Uterus (tissue), 2 donors: ENCODE measurements around the gene CA6.

Experiments
- POLR2A ChIP-seq, 2 donors: fragments of 450-650 bp; IDR thresholded peaks; one replicate each; pipeline ENCODE4 v1.6.1; 2016; ENCODE audit warnings: antibody characterized with exemption in 2 of 2, mild to moderate bottlenecking in 1 of 2, moderate library complexity in 1 of 2
- TF ChIP-seq, protein P1 (sequence below), 4 experiments: fragments of 200-600 bp in 2 of 4; fragments of 450-650 bp in 2 of 4; sonication (generic) in 2 of 4; IDR thresholded peaks; one replicate each; pipeline ENCODE4 v1.5.1; 2016 to 2019; ENCODE audit warnings: antibody characterized with exemption in 4 of 4, mild to moderate bottlenecking in 2 of 4, moderate library complexity in 1 of 4

DNA sequence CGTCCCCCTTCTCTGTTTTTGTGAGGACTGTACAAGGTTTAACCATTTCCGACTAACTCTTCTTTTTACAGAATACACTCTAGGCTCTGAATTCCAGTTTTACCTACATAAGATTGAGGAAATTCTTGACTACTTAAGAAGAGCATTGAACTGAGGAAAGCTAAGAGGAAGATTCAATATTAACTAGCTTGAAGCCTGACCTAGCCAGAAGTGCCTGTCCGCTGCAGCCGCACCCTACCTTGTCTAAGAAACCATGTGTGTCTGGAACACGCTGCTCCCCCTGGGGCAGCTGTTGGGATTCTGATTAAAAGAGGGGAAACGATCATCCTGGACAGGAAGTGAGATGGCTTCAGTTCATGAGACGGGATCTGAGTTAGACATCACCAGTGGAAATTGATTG is 28.9 kb downstream of the CA6 start:
- TF ChIP-seq POLR2A (IDR thresholded peaks at IDR 0.05) = no peak
- TF ChIP-seq, protein P1, sequence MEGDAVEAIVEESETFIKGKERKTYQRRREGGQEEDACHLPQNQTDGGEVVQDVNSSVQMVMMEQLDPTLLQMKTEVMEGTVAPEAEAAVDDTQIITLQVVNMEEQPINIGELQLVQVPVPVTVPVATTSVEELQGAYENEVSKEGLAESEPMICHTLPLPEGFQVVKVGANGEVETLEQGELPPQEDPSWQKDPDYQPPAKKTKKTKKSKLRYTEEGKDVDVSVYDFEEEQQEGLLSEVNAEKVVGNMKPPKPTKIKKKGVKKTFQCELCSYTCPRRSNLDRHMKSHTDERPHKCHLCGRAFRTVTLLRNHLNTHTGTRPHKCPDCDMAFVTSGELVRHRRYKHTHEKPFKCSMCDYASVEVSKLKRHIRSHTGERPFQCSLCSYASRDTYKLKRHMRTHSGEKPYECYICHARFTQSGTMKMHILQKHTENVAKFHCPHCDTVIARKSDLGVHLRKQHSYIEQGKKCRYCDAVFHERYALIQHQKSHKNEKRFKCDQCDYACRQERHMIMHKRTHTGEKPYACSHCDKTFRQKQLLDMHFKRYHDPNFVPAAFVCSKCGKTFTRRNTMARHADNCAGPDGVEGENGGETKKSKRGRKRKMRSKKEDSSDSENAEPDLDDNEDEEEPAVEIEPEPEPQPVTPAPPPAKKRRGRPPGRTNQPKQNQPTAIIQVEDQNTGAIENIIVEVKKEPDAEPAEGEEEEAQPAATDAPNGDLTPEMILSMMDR (IDR thresholded peaks at IDR 0.05) = no peak
